Testis (tissue), 3 donors: ENCODE data around the gene COL6A5. TPM values are rescaled to one million over a fixed set of nuclear protein-coding genes. Genes with fewer than 3 reads are reported as not detected.

Experiments used
- DNase-seq: peaks from one replicate; pipeline ENCODE4 v3.0.0-alpha.2; 2019
- H3K27ac ChIP-seq, 2 donors: fragments of 200-600 bp; sonication (generic); one replicate each; pipeline ENCODE4 v1.5.1; 2019
- H3K27me3 ChIP-seq: fragments of 200-600 bp; sonication (generic); one replicate; pipeline ENCODE4 v1.5.1; 2019
- H3K36me3 ChIP-seq: fragments of 200-600 bp; sonication (generic); one replicate; pipeline ENCODE4 v1.5.1; 2017; ENCODE audit warnings: low read depth; ENCODE audit errors: missing control alignments
- H3K4me1 ChIP-seq: fragments of 200-600 bp; sonication (generic); one replicate; pipeline ENCODE4 v1.5.1; 2019
- H3K4me3 ChIP-seq, 2 donors: fragments of 200-600 bp; sonication (generic); one replicate each; pipeline ENCODE4 v1.5.1; 2017 to 2019
- H3K9me3 ChIP-seq: fragments of 200-600 bp; sonication (generic); one replicate; pipeline ENCODE4 v1.5.1; 2017
- CTCF ChIP-seq, 3 experiments: fragments of 450-650 bp in 2 of 3; fragments of 200-600 bp in 1 of 3; sonication (generic) in 1 of 3; IDR thresholded peaks; one replicate each; pipeline ENCODE4 v1.5.1; 2016 to 2019; ENCODE audit warnings: antibody characterized with exemption in 3 of 3, mild to moderate bottlenecking in 2 of 3, moderate library complexity in 1 of 3
- POLR2A ChIP-seq: fragments of 450-650 bp; IDR thresholded peaks from one replicate; pipeline ENCODE4 v1.6.1; 2017; ENCODE audit warnings: antibody characterized with exemption, mild to moderate bottlenecking, moderate library complexity
- WGBS, 2 donors: methylation state at CpG; one replicate each; pipeline ENCODE4 v1.1.5; 2018; 5-methylcytosine and 5-hydroxymethylcytosine counted together
- intact Hi-C: fragments of 100-400 bp; cut with DNase I; formaldehyde crosslinking; loops from one replicate; pipeline ENCODE4 v1.15.1; 2023; ENCODE audit warnings: low total_unique reads
- polyA plus RNA-seq: library from polyadenylated mRNA; stranded (reverse); fragments of 350-450 nt; fragmentation: Illumina TruSeq; extraction: RNeasy Lipid Tissue Mini Kit (QIAGEN cat#74804); gene quantifications from one replicate; pipeline ENCODE4 v1.2.3, GENCODE V29; 2014; ENCODE audit warnings: low read depth, low replicate concordance; ENCODE audit not compliant: insufficient read depth
- total RNA-seq, 2 donors: library from RNA; depleted of rRNA; stranded (reverse); fragments of >200 nt; gene quantifications; one replicate each; pipeline ENCODE4 v1.2.3, GENCODE V29; 2016

COL6A5 gene
- total and polyA plus RNA-seq, 3 donors from 2014 or later = 1.5 to 2.6 (median 2.0) TPM

- H3K4me1 ChIP-seq = no peaks in the 10 kb centered on the region
- no peak overlapping the region for H3K4me3 ChIP-seq
- no peaks in the 10 kb centered on the region for H3K27me3 ChIP-seq
- no peak overlapping the region for H3K27ac ChIP-seq
- no peak for DNase-seq
- WGBS, 2 donors = 66 to 72% methylated on average over 5 of the region's 5 CpGs
- intact Hi-C loops = no loop called here
- H3K36me3 ChIP-seq = no peaks in the 10 kb centered on the region
- no peak for TF ChIP-seq CTCF (IDR thresholded peaks at IDR 0.05)
- TF ChIP-seq POLR2A = no peak
- H3K9me3 ChIP-seq = no peaks in the 10 kb centered on the region
These were observed 184.2 kb downstream of the COL6A5 start for GRCh38 chr3:130529486-130530215.

GRCh38 chr3:130533247-130533646 lies 187.8 kb downstream of the COL6A5 start:
- H3K4me1 ChIP-seq = peaks cover 10% of the 10 kb centered on the region
- no peak overlapping the region for H3K27ac ChIP-seq
- no peaks in the 10 kb centered on the region for H3K36me3 ChIP-seq
- H3K4me3 ChIP-seq = no peak overlapping the region
- TF ChIP-seq POLR2A (no peak), CTCF (IDR thresholded peaks at IDR 0.05) (no peak)
- no peaks in the 10 kb centered on the region for H3K27me3 ChIP-seq
- intact Hi-C loops = no loop called here
- 80 to 87% methylated on average over 2 of the region's 2 CpGs for WGBS, 2 donors
- no peak for DNase-seq
- no peaks in the 10 kb centered on the region for H3K9me3 ChIP-seq

Other genes with a start within 250 kb of the COL6A5 start
- 1 to 10 TPM; 1.3 to 1.7 TPM for gene COL6A6, start 171.5 kb downstream of the COL6A5 start, total RNA-seq
- gene COL6A6, start 171.5 kb downstream of the COL6A5 start, polyA plus RNA-seq = 2.4 TPM